GM12878 (cell line): Measurements from ENCODE around the gene BTBD9.

Experiments
- BHLHE40 ChIP-seq, 2 experiments: fragments of 450-650 bp in 1 of 2; IDR thresholded peaks; 2 replicates each; pipeline ENCODE4 v1.6.1; 2011 to 2017; ENCODE audit warnings: low read depth in 2 of 2, borderline replicate concordance in 1 of 2, improper control_type of control experiment in 1 of 2, low read length in 1 of 2, mild to moderate bottlenecking in 1 of 2
- BMI1 ChIP-seq: fragments of 450-650 bp; IDR thresholded peaks from 2 replicates; pipeline ENCODE4 v1.6.1; 2016; ENCODE audit warnings: mild to moderate bottlenecking, moderate library complexity, borderline replicate concordance
- CBX5 ChIP-seq: sonication (generic); IDR thresholded peaks from 2 replicates; pipeline ENCODE4 v1.6.1; 2016; ENCODE audit warnings: low read depth, moderate library complexity, mild to moderate bottlenecking, inconsistent platforms
- CTCF ChIP-seq, 3 experiments: IDR thresholded peaks in 2 of 3; conservative IDR thresholded peaks in 1 of 3; 2 replicates each; pipeline ENCODE4 v1.5.1; 2011; ENCODE audit warnings: low read depth in 3 of 3, low read length in 3 of 3, mild to moderate bottlenecking in 3 of 3, control low read depth in 2 of 3, moderate library complexity in 2 of 3, inconsistent platforms in 1 of 3, mixed read lengths in 1 of 3; ENCODE audit not compliant: control insufficient read depth in 2 of 3, insufficient read depth in 1 of 3; ENCODE audit errors: extremely low read depth in 1 of 3
- EP300 ChIP-seq, 2 experiments: fragments of 150-350 bp in 1 of 2; IDR thresholded peaks; 2 replicates each; pipeline ENCODE4 v1.6.1; 2011 to 2012; ENCODE audit warnings: low read depth in 2 of 2, low read length in 2 of 2, borderline replicate concordance in 1 of 2, improper control_type of control experiment in 1 of 2, inconsistent platforms in 1 of 2; ENCODE audit not compliant: control insufficient read depth in 1 of 2
- EZH2 ChIP-seq: IDR thresholded peaks from 2 replicates; pipeline ENCODE4 v1.6.1; 2012; ENCODE audit warnings: low read depth, mild to moderate bottlenecking, control low read depth, inconsistent platforms, low read length, borderline replicate concordance; ENCODE audit not compliant: control insufficient read depth
- PAX8 ChIP-seq: fragments of 450-650 bp; IDR thresholded peaks from 2 replicates; pipeline ENCODE4 v1.6.1; 2017; ENCODE audit warnings: mild to moderate bottlenecking, moderate library complexity
- PML ChIP-seq: IDR thresholded peaks from 2 replicates; pipeline ENCODE4 v1.6.1; 2012; ENCODE audit warnings: low read length, inconsistent platforms
- POLR2A ChIP-seq: IDR thresholded peaks from 2 replicates; pipeline ENCODE4 v1.6.1; 2011; ENCODE audit warnings: low read depth, mild to moderate bottlenecking, low read length
- POLR2AphosphoS5 ChIP-seq: IDR thresholded peaks from 2 replicates; pipeline ENCODE4 v1.6.1; 2011; ENCODE audit warnings: mild to moderate bottlenecking, low read length, inconsistent platforms
- SUZ12 ChIP-seq: fragments of 200-600 bp; sonication (generic); IDR thresholded peaks from one replicate; pipeline ENCODE4 v1.6.1; 2018; ENCODE audit warnings: antibody characterized with exemption, mild to moderate bottlenecking; ENCODE audit not compliant: unreplicated experiment
- TBL1XR1 ChIP-seq: IDR thresholded peaks from 2 replicates; pipeline ENCODE4 v1.6.1; 2012; ENCODE audit warnings: low read depth, low read length, improper control_type of control experiment
- TCF3 ChIP-seq: IDR thresholded peaks from 2 replicates; pipeline ENCODE4 v1.6.1; 2012; ENCODE audit warnings: low read depth, mild to moderate bottlenecking, low read length, borderline replicate concordance; ENCODE audit not compliant: insufficient read depth

- TF ChIP-seq TCF3 (no peak), POLR2A (no peak), EP300 (IDR thresholded peaks at IDR 0.05; ENCODE audit: borderline replicate concordance in 1 of 2, control insufficient read depth in 1 of 2, low read depth in 2 of 2, low read length in 2 of 2) (no peak), SUZ12 (no peak), BMI1 (no peak), PAX8 (no peak), POLR2AphosphoS5 (no peak), CTCF (IDR thresholded peaks at IDR 0.05 in 2 of 3, conservative IDR thresholded peaks at IDR 0.05 in 1 of 3; ENCODE audit: control insufficient read depth in 2 of 3, extremely low read depth in 1 of 3, insufficient read depth in 1 of 3, low read depth in 3 of 3, low read length in 3 of 3) (no peak), EZH2 (no peak), BHLHE40 (IDR thresholded peaks at IDR 0.05; ENCODE audit: borderline replicate concordance in 1 of 2, low read depth in 2 of 2, low read length in 1 of 2) (no peak), CBX5 (no peak), TBL1XR1 (no peak), PML (no peak)
Measured at GRCh38 chr6:38603966-38604365, 35.8 kb downstream of the BTBD9 start.
